Femur (tissue), 1 donor: ENCODE measurements around the gene LRRC63.
"Not testable (repeated sequence)": the region's sequence is repeated elsewhere in the genome, so short reads cannot be mapped to it uniquely, and the experiment has no call there.

Experiments used
- DNase-seq: peaks from one replicate; pipeline ENCODE4 v3.0.0-alpha.2; 2017

Gene LRRC63, protein sequence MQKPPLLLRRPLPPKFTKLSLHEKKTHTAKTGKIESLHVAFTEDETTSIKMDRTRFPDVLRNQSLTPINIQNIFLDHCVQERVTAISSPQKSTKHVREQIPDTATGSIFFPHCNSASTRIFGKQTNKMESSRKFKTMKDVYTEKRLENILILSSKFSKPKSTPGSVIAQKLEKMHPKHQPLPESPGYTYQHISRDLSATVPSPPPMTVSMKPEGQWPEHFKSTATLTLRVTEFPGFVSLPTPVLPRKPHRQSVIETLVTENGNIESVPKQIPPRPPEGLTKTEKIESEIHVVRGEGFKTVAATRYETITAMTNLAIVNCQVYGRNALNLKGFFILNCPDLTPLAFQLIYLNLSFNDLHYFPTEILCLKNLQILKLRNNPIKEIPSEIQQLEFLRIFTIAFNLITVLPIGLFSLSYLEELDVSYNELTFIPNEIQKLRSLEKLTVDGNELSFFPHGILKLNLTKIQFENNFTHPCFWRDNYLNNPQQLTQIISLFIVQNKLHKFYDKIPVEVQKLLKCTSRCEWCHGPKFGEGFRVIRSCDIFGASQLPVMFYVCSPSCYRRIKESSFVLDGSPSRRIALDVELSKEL

DNA sequence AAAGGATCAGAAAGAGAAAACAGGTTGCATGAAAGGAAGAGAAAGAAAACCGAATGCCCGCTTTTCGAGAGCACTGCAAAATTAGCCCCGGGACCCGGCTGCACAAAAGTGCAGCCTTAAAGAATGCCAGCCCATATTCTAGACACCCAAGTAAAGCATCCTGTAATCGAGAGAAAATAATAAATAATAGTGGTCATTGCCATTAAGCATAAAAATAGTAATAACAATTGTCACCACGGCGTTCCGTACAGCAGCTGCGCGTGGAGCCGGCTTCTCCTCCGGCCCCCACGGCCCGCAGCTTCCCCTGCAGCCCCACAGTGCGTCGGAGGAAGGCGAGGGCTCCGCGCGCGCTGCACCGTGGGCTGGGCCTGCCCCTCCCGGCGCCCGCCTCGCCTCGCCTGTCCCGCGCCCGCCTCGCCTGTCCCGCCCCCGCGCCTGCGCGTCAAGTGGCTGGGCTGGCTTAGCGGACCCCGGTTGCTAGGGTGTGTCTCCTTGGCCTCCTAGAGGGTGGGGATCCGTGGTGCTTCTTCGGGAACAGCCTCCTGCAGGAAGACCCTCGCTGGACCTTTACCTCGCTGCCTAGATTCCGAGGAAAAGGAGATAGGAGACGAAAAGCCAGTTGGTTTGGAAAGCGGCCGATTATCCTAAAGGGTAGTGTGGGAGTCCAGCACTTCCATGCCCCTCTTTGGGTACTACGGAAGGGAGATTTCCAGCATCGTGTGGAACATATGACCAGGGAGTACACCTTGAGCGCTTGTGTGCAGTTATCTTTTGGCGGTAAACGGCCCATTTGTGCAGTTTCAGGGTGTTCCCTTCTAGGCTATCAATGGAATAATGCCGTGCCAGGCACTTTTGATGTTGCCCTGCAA, at the start of gene LRRC63:
Gene LRRC63 (plus strand): TSS at position 446 of the 869 bp plus-strand sequence. CDS start 1,107 bp downstream, outside the sequence.
- DNase-seq: peak; percentile 85

DNA sequence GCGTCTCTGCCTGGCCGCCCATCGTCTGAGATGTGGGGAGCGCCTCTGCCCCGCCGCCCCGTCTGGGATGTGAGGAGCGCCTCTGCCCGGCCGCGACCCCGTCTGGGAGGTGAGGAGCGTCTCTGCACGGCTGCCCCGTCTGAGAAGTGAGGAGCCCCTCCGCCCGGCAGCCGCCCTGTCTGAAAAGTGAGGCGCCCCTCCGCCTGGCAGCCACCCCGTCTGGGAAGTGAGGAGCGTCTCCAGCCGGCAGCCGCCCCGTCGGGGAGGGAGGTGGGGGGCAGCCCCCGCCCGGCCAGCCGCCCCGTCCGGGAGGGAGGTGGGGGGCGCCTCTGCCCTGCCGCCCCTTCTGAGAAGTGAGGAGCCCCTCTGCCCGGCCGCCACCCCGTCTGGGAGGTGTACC, 49.0 kb upstream of the LRRC63 start:
- DNase-seq: not testable (repeated sequence)

DNA sequence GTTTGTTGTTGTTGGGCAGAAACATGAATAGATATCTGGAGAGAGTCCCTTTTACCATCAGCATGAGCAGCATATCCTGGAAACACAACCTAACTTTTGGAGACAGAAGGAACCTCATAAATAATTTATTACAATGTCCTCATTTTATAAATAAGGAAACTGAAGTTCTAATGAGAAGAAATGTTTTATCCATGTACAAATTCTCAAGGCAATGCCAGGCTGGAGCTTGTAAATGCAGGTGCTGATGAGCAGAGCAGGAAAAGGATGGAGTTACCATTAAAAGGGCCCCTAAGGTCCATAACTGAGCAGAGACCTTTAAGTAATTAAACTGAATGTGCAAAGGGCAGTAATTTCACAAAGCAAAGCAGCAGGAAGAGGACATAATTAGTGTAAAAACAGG, 47.1 kb upstream of the LRRC63 start:
- no peak for DNase-seq

DNA sequence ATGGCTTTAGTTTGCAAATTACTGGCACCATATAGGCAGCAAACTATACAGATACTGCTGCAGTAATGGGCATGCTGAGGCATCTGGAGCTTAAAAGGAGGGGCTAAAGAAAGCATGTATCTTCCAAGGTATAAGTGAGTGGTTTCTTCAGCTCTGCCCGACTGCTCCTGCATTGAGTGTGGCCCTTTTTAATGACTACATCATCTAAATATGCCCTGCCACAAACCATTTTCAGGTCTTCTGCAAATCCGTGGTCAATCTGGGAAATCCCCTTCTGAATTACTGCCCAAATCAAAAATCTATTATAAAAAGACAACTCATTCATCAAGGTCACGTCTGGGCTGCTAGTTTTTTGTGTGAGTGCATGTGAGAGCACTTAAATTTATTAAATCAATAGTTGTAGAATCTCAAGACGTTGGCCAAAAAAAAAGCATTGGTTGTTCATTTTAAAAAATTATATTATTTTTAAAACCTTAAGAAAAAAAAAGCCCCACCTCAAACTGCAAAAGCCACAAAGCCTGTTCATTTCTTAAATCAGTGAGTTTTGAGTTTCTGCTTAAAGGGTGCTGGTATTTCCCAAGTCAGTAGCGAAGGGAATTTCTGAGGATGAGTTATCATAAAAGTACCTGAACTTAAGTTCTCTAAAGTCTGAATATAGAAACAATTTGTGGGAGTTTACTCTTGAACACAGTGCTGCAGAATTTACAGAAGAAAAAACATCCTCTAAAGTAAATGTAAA, 46.1 kb upstream of the LRRC63 start:
- DNase-seq: no peak

DNA sequence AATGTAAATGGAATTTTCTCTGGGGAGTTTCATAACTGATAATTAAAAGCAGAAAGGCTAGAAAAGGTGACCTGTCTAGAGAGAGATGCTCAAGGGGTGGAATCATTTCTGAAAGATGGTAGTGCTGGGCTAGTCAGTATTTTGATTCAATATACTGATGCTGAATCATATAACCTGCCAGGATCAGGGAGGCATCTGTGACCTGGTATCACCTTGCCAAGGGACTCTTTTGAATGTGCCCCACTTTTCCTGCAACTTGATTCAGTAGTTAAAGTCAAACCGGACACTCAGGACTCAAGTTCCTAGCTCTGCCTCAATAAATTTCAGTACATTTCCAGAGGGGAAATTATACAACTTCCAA, 45.5 kb upstream of the LRRC63 start:
- DNase-seq: no peak

DNA sequence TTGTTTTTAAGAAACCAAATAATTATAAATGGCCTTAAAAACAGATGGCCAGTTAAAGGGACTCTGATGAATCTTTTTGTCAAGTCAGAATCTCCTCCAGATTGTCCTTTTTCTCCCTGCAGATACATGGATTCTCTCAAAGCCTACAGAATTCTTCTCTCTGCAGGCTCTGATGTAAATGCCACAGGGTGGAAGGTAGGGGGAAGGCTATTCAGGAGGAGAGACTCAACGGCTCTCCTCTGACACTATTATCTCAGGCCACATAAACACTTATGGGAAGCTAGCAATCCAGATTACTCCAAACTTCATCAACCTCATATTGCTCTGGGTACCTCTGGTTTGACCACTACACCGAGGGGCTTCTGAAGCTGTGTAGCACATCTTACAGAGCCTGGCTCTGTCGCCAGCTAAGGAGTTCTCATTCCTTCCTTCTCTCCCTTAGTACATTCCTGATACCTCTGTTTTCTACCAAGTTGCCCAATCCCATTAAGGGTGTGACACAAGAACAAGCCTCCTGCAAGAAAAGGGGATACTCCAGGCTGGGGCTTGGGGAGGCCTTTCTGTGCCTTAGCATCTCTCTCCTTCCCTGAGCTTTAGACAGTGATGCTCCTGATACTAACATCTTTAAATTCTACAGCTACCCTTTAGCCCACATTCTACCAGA, 44.6 kb upstream of the LRRC63 start:
- no peak for DNase-seq

DNA sequence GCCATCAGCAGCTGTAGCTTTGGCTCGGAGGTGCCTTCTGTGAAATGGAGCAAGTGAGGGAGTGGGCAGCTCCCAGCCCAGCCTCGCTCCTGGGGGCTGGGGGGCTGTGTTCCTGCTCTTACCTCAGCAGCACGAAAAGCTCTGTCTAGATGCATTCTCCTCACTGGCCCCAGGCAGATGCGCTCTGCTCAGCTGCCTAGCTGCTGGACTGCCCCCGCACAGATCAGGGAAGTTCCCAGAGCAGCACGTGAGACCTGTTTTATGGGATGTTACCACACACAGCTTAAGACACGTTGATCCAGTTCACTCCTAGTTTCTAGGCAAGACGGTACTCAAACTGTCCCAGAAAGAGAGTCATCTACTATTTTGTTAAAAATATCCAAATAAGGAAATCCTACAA, 43.4 kb upstream of the LRRC63 start:
- DNase-seq: no peak

DNA sequence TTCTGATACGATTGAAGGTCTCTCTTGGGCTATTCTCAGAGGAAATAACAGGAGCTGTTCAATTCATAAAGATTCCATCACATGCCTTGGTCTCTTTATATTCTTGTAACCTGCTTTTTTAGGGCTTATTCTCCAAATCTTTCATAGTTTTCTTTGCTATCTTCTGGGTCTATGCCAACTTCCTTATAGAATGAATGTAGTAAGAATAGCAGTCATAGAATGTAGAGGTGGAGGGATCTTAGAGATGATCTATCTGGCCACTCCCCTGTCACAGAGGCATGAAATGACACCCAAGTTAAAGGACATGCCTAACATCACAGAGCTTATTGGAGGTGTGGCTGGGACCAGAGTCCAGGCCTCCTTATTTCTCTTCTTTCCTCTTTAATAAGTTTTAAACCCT, 42.9 kb upstream of the LRRC63 start:
- DNase-seq: no peak

DNA sequence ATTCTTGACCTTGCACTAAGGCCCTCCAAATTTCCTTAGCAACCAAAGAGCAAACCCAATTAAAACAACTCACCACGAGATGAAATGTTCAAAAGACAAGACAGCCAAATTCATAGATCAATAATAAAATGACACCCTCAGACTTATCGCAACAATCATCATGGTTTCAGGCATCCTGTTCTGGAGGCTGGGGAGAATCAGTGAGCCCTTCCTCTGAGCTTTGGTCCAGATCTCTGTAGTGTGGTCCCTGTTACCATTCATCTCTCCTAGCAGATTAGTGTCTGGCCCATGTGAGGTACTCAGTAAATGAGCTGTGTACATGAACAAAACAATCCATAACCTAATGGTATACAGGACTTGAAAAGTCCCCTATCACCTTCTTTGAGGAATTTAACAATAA, 42.0 kb upstream of the LRRC63 start:
- DNase-seq: no peak

DNA sequence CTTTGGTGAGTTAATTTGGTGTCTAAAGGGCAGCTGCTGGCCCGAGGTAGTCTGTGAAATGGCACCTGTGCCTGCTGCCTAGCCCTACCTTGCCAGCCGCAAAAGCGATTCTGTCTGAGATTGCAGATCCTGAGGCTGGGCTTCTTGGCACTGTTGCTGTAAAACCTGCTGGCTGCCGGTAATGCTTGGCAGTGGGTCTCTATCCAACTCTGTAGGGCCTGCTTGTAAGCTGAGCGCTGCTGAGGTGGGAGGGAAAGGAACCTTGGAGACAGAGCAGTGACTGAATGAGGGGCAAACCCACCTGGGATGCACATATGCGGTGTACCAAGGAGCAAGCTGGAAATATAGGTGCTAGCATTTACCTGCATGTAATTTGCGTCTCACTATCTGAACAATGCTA, 41.5 kb upstream of the LRRC63 start:
- no peak for DNase-seq

DNA sequence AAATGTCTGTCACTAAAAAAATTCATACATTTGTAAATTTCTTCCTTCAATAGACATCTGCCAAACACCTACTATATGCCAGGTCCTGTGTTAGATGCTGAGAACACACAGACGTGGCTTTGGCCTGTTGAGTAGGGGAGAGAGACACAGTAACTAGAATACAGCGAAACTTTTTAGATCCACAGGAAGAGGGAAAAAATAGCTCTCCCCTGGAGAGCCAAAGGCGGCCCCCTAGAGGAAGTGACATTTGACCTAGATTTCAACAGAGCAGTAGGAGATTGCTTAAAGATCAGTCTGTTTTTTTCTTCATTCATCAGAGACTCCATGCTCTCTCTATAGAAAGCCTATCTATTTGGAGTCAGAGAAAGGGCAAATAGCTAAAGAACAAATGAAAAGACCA, 41.0 kb upstream of the LRRC63 start:
- DNase-seq: no peak

DNA sequence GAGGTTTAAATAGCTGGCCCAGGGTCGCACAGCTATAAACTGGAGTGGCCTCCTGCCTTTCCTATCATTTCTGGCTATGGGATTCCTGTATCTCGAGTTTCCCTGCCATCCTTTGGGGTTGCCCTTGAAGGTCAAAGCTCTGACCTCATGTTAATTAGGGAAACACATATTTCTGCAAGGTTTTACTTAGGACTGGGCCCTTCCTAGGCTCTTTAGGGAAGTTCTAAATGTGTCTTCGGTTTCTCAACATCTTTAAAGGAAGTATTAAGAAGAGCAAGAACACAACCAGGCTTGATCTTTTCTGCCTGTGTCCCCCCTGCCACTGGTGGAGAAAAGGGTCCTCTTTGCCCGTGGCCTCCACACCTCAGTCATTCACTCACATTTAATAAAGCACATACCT, 40.5 kb upstream of the LRRC63 start:
- DNase-seq: no peak

DNA sequence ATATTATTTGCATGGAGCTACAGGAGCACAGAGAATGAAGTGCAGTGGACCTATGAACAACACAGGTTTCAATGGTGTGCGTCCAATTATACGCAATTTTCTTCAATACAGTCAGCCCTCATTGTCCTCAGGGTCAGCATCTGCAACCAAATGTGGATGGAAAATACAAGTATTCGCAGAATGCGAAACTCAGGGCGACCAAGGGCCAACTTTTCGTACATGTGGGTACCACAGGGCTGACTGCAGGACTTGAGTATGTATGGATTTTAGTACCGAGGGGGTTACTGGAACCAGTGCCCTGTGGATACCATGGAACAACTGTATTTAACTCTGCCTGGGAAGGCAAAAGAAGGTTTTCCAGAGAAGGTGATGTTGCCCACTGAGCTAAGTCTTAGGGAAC, 40.0 kb upstream of the LRRC63 start:
- DNase-seq: no peak

DNA sequence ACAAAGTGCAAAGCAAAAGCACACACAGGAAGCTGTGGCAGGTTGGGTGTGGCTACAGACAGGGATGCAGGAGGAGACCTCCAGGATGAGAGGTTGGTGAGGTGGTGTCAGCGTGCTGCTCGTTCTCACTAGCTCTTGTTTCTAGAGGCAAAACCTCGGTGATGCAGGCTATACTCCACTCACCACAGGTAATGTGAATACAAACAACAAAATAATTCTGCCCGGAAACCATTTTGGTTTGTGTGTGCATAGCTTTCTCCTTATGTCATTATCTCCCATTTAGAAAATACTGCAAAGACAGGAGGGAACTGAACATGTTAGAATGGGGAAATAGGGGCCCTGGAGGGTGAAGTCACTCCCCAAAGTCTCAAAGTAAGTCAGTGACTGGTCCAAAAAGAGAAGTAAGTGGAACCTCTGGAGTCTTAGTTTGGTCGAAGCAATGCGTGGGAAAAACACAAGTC, 39.2 kb upstream of the LRRC63 start:
- no peak for DNase-seq

DNA sequence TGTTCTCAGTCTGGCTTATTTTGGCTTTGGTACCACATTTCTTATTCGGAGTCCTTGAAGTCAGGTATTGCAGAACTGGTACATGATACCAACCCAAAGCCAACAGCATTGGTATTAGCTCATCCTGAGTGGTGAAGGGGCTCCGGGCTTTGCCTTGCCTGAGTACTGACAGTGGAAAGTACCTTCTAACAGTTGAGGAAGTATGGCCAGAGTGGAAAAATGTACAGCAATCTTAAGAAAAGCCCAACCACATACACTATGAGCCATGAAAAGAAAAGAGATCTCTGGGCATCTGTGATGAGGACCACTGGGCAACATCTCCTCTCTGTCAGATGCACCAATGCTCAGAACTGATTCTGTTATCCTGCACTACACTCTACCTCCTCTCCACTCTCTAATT, 38.1 kb upstream of the LRRC63 start:
- no peak for DNase-seq

DNA sequence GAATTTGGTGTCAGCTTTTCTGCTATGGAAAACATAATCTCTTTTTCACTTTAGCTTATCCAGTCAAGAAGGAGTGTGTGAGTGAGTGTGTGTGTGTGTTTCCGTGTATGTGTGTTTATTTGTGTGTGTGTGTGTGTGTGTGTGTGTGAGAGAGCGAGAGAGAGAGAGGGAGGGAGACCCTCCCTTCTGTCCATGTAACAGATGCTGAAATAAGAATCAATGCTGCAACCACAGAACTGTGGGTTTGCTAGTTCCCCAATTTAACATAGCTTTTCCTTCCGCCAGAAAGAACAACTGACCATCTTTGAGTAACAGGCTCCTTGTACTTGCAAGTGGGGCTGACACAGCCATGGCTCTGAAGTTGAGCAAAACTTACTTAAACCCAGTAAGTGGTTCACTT, 35.0 kb upstream of the LRRC63 start:
- peak; percentile 35 for DNase-seq

DNA sequence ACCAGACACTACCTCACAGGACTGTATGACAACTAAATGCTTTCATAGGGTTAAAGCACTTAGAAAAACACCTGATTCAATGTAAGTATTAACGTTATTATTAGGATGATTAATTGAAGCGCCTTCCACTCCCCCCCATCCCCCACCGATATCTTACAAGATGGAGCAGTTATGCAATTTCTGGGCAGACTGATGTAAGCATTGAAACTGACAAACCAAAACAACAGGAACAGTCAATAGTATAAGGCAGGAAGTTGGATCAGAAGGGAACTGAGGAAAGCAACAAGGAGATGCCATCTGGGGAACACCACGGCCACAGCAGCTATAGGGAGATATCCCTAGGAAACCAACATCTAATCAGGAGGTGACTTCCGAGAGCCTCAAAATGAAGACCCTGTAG, 33.6 kb upstream of the LRRC63 start:
- DNase-seq: no peak

DNA sequence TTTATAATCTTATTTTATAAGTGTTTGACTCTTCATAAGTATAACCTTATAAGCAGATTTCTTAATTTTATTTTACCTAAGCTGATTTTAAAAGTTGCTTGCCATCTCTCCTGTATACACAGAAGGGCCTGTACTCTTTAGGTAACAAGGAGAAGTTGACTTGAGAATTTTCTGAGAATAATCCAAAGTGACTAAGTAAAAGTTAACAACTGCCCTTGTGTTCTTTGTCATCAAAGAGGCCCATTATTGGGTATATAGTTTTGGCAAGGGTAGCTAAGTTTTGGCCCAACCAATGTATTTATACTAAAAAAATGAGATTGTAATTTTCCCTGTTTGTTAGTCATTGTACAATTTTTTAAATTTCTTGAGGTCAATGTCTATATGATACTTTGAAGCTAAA, 32.9 kb upstream of the LRRC63 start:
- no peak for DNase-seq

DNA sequence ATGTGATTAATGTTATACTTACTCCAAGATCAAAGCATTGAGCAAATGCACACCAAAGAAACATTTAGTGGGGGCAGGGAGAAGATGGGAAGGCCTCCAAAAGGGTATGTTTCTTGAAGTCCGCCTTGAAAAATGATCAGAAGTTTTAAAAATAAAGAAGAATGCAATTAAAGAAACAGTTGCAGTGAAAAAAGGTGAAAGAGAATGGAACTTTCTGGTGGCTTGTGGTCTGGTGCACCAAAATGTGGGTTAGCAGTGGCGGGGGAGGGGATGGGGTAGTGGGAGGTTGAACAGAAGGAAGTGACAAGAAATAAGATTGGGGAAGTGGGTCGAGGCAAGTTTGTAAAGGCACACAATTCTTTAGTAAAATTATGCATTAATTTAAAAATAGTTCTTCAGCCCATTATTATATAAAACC, 32.2 kb upstream of the LRRC63 start:
- DNase-seq: peak; percentile 52

DNA sequence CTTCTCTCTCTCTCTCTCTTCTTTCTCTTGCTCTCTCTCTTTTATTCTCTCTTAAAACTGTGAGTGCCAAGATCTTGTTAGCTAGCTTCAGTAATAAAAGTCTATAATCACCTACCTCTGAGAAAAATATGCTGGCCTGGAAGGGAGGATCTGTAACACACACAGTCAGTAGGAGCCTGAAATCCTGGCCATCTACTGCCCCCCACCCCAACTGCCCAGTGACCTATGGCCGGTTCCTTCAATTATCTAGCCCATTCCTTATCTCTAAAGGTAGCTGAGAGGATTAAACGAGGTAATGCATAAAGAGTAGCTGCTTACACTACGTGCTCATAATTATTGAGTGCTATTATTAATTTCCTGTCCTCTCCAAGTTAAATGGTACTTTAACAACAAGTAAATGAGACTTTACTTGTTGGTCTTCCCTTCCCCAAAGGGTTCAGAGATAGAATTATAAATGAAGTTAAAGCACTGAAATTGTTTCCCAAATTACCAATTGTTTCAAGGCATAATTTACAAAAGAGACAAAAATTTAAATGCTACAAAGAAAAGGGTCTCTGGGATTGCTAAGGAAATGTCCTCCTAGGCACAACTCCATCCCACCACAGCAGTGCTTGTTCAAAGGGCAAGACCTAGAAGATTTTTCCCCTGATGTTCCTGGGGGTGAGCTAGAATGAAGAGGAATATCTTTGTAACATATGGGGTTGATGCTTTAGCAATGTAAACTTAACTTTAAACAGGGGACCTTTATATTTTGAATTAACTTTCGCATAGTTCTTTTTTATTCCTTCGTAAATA, 31.6 kb upstream of the LRRC63 start:
- DNase-seq: no peak

DNA sequence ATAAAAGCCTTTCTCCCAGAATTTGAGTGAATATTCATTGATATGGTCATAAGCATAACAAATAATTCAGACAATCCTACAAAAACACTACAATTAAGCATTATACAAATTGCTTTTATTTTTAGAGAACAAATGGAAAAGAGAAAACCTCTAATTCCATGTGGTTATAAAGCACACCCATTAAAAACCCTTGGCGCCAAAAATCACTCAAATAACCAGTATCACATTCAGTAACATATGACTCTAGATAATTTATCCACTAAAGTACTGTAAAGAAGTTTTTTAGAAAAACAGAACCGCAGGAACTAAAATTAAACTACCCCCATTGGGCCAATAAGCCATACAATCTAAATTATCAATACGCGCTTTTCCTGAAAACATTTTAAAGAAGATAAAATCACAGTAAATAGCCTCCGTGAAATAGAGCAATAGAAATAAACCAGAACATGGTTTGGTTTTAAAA, 30.3 kb upstream of the LRRC63 start:
- DNase-seq: no peak
